GM12878 (cell line): ENCODE measurements around the gene MAD1L1. TPM values are rescaled to one million over a fixed set of nuclear protein-coding genes. Genes with fewer than 3 reads are reported as not detected.

Experiments
- ATAC-seq: fragments of 200-7000 bp; cut with Tn5 transposase; 3 replicates; pipeline ENCODE4 v1.9.1; 2020; ENCODE audit warnings: mild to moderate bottlenecking, moderate library complexity
- BruUV-seq: library from RNA; stranded (reverse); fragments of 400-500 nt; replicated peaks from 2 replicates; lab custom pipeline; 2021; lab: Mats Ljungman, UMichigan
- CTCF ChIA-PET: fragments of 300-600 bp; sonication (Branson Sonifier 250); formaldehyde crosslinking; extraction: SDS; loops from one replicate; lab custom pipeline; 2021; ENCODE audit warnings: inconsistent platforms; lab: Yijun Ruan, JAX
- POLR2A ChIA-PET: fragments of 350-600 bp; formaldehyde crosslinking; extraction: SDS; loops from one replicate; lab custom pipeline; 2021; ENCODE audit warnings: inconsistent platforms; lab: Charles Lee
- RAD21 ChIA-PET: fragments of 300-600 bp; sonication (Branson Sonifier 250); formaldehyde crosslinking; loops from one replicate; lab custom pipeline; 2023; ENCODE audit warnings: antibody characterized with exemption; ENCODE audit not compliant: unreplicated experiment; lab: Charles Lee
- SMC1A ChIA-PET: fragments of 300-600 bp; sonication (Branson Sonifier 250); formaldehyde crosslinking; loops from one replicate; lab custom pipeline; 2023; ENCODE audit not compliant: unreplicated experiment, uncharacterized antibody; lab: Charles Lee
- DNase-seq: peaks from one replicate; pipeline ENCODE4 v3.0.0-alpha.2; 2011; ENCODE audit warnings: low read depth, low spot score
- FAIRE-seq: peaks from 3 replicates; lab custom pipeline; 2011; peaks lifted over from hg19 to GRCh38; lab: Jason Lieb, UNC
- H2AFZ ChIP-seq: 2 replicates; pipeline ENCODE4 v1.6.0; 2011; ENCODE audit warnings: low read depth, low read length, control low read depth; ENCODE audit not compliant: control insufficient read depth
- H3K27ac ChIP-seq: 2 replicates; pipeline ENCODE4 v1.5.1; 2011; ENCODE audit warnings: control low read depth; ENCODE audit not compliant: control insufficient read depth, insufficient read depth
- H3K27me3 ChIP-seq, 2 experiments: replicated peaks in 1 of 2; 2 replicates each; pipeline versions ENCODE4 v1.6.0 to v1.6.1; 2011; ENCODE audit warnings: low read length in 1 of 2; ENCODE audit not compliant: control insufficient read depth in 2 of 2, insufficient read depth in 2 of 2
- H3K36me3 ChIP-seq, 2 experiments: 2 replicates each; pipeline ENCODE4 v1.5.1; 2011; ENCODE audit warnings: low read length in 1 of 2; ENCODE audit not compliant: control insufficient read depth in 2 of 2, insufficient read depth in 2 of 2
- H3K4me1 ChIP-seq: 2 replicates; pipeline ENCODE4 v1.6.1; 2011; ENCODE audit warnings: mild to moderate bottlenecking, low read length, moderate library complexity, mixed read lengths; ENCODE audit not compliant: control insufficient read depth, insufficient read depth
- H3K4me2 ChIP-seq: 2 replicates; pipeline ENCODE4 v1.6.0; 2011; ENCODE audit warnings: control low read depth; ENCODE audit not compliant: control insufficient read depth, insufficient read depth
- H3K4me3 ChIP-seq: fragments of 200-600 bp; sonication (generic); 2 replicates; pipeline ENCODE4 v1.5.1; 2016
- H3K79me2 ChIP-seq: 2 replicates; pipeline ENCODE4 v1.6.0; 2011; ENCODE audit warnings: low read length; ENCODE audit not compliant: control insufficient read depth, insufficient read depth
- H3K9ac ChIP-seq: 2 replicates; pipeline ENCODE4 v1.8.0; 2011; ENCODE audit warnings: low read length, control low read depth, mixed read lengths; ENCODE audit not compliant: control insufficient read depth, insufficient read depth
- H3K9me3 ChIP-seq: replicated peaks from 3 replicates; pipeline ENCODE4 v1.5.1; 2011; ENCODE audit warnings: mild to moderate bottlenecking, low read length; ENCODE audit not compliant: control insufficient read depth, insufficient read depth
- H4K20me1 ChIP-seq: 2 replicates; pipeline ENCODE4 v1.6.0; 2011; ENCODE audit not compliant: control insufficient read depth, insufficient read depth
- ATF2 ChIP-seq: IDR thresholded peaks from 2 replicates; pipeline ENCODE4 v1.6.1; 2012; ENCODE audit warnings: low read length, inconsistent platforms
- ATF3 ChIP-seq: IDR thresholded peaks from 2 replicates; pipeline ENCODE4 v1.6.1; 2011; ENCODE audit warnings: low read depth, mild to moderate bottlenecking, low read length, moderate library complexity, borderline replicate concordance; ENCODE audit errors: extremely low read depth
- BACH1 ChIP-seq: fragments of 450-650 bp; IDR thresholded peaks from 2 replicates; pipeline ENCODE4 v1.6.1; 2017; ENCODE audit warnings: mild to moderate bottlenecking, borderline replicate concordance
- BRCA1 ChIP-seq: IDR thresholded peaks from 2 replicates; pipeline ENCODE4 v1.6.1; 2011; ENCODE audit warnings: low read depth, low read length, improper control_type of control experiment
- CHD4 ChIP-seq: fragments of 200-600 bp; sonication (generic); IDR thresholded peaks from 2 replicates; pipeline ENCODE4 v1.6.1; 2016; ENCODE audit warnings: mild to moderate bottlenecking
- CTCF ChIP-seq, 3 experiments: IDR thresholded peaks in 2 of 3; conservative IDR thresholded peaks in 1 of 3; 2 replicates each; pipeline ENCODE4 v1.5.1; 2011; ENCODE audit warnings: low read depth in 3 of 3, low read length in 3 of 3, mild to moderate bottlenecking in 3 of 3, control low read depth in 2 of 3, moderate library complexity in 2 of 3, inconsistent platforms in 1 of 3, mixed read lengths in 1 of 3; ENCODE audit not compliant: control insufficient read depth in 2 of 3, insufficient read depth in 1 of 3; ENCODE audit errors: extremely low read depth in 1 of 3
- DPF2 ChIP-seq: fragments of 450-650 bp; IDR thresholded peaks from 2 replicates; pipeline ENCODE4 v1.6.1; 2017; ENCODE audit warnings: mild to moderate bottlenecking
- GABPA ChIP-seq: IDR thresholded peaks from 2 replicates; pipeline ENCODE4 v1.6.1; 2014; ENCODE audit warnings: antibody characterized with exemption, low read depth, mild to moderate bottlenecking, inconsistent platforms
- HDGF ChIP-seq: fragments of 450-650 bp; IDR thresholded peaks from 2 replicates; pipeline ENCODE4 v1.6.1; 2016; ENCODE audit warnings: antibody characterized with exemption
- IRF3 ChIP-seq: fragments of 450-650 bp; IDR thresholded peaks from 2 replicates; pipeline ENCODE4 v1.6.1; 2014; ENCODE audit warnings: mild to moderate bottlenecking
- IRF4 ChIP-seq: IDR thresholded peaks from 2 replicates; pipeline ENCODE4 v1.6.1; 2011; ENCODE audit warnings: low read depth, low read length
- JUND ChIP-seq: IDR thresholded peaks from 2 replicates; pipeline ENCODE4 v1.6.1; 2012; ENCODE audit warnings: low read depth, mild to moderate bottlenecking, low read length, improper control_type of control experiment, moderate library complexity
- MTA3 ChIP-seq: IDR thresholded peaks from 2 replicates; pipeline ENCODE4 v1.6.1; 2012; ENCODE audit warnings: low read length, inconsistent platforms, borderline replicate concordance
- NR2F1 ChIP-seq: fragments of 450-650 bp; conservative IDR thresholded peaks from 2 replicates; pipeline ENCODE4 v1.6.1; 2017; ENCODE audit warnings: mild to moderate bottlenecking
- PKNOX1 ChIP-seq: fragments of 450-650 bp; IDR thresholded peaks from 2 replicates; pipeline ENCODE4 v1.6.1; 2016; ENCODE audit warnings: mild to moderate bottlenecking
- RELB ChIP-seq: fragments of 450-650 bp; IDR thresholded peaks from 2 replicates; pipeline ENCODE4 v1.6.1; 2017; ENCODE audit warnings: low read depth, mild to moderate bottlenecking, moderate library complexity
- SMAD1 ChIP-seq: fragments of 450-650 bp; IDR thresholded peaks from 2 replicates; pipeline ENCODE4 v1.6.1; 2018; ENCODE audit warnings: mild to moderate bottlenecking, low read depth; ENCODE audit not compliant: partially characterized antibody
- STAT1 ChIP-seq: fragments of 450-650 bp; conservative IDR thresholded peaks from 2 replicates; pipeline ENCODE4 v1.6.1; 2014; ENCODE audit warnings: antibody characterized with exemption, mild to moderate bottlenecking
- ZNF622 ChIP-seq: fragments of 450-650 bp; IDR thresholded peaks from 2 replicates; pipeline ENCODE4 v1.6.1; 2017; ENCODE audit warnings: mild to moderate bottlenecking, inconsistent platforms
- WGBS: methylation state at CpG from one replicate; pipeline ENCODE4 v1.1.6; 2016; ENCODE audit warnings: low lambda C conversion rate; ENCODE audit not compliant: insufficient replicate concordance, insufficient coverage; ENCODE audit errors: missing lambda C conversion rate; 5-methylcytosine and 5-hydroxymethylcytosine counted together
- in situ Hi-C: fragments of 300-500 bp; cut with MboI; formaldehyde crosslinking; loops from 9 replicates; pipeline ENCODE4 v1.14.3; 2018; ENCODE audit warnings: mixed read lengths
- intact Hi-C: fragments of 100-400 bp; cut with micrococcal nuclease; formaldehyde crosslinking; loops from one replicate; pipeline ENCODE4 v1.14.2; 2022; ENCODE audit not compliant: unreplicated experiment
- polyA plus RNA-seq, 11 experiments: library from polyadenylated mRNA; depleted of rRNA in 4 of 11; unstranded in 6 of 11; stranded (reverse) in 5 of 11; fragments of >200 nt; fragmentation: Nextera tagmentation in 4 of 11; fragmentation: Illumina TruSeq in 1 of 11; extraction: Ambion mirVana in 4 of 11; extraction: Trizol in 1 of 11; gene quantifications; 1 replicate in 1 of 11; 2 replicates in 10 of 11; pipeline versions ENCODE4 v1.2.1 to v1.2.3, GENCODE V29; 2011 to 2016; ENCODE audit warnings: inconsistent platforms in 2 of 11, missing spikeins in 2 of 11, low read depth in 1 of 11
- total RNA-seq, 4 experiments: library from RNA; depleted of rRNA in 3 of 4; stranded (reverse); fragments of >200 nt in 3 of 4; fragmentation: Illumina TruSeq in 1 of 4; extraction: Trizol in 1 of 4; gene quantifications; 2 replicates each; pipeline versions ENCODE4 v1.2.1 to v1.2.3, GENCODE V29; 2013 to 2021

The MAD1L1 gene
- total and polyA plus RNA-seq, 10 of the 15 experiments (the other 5 are each of a cell fraction or from before 2014, with no cell fraction given): 2.2 to 76.8 (median 38.3) TPM

- SMC1A ChIA-PET: no interaction called here
- BruUV-seq: no TSS peak
- Histone ChIP-seq H2AFZ (no peak overlapping the region), H3K4me2 (no peak overlapping the region)
- FAIRE-seq: no peak
- RAD21 ChIA-PET: no interaction called here
- TF ChIP-seq IRF4: no peak
- no peak for TF ChIP-seq SMAD1
- no peak for TF ChIP-seq GABPA
- TF ChIP-seq BRCA1: no peak
- no peak for TF ChIP-seq MTA3
- no peak for TF ChIP-seq BACH1
- TF ChIP-seq RELB: no peak
- no peak for TF ChIP-seq DPF2
- no peak for TF ChIP-seq STAT1
- TF ChIP-seq HDGF: no peak
- TF ChIP-seq ATF3: no peak
- no peak for TF ChIP-seq ZNF622
- no peak for TF ChIP-seq PKNOX1
- no peak for TF ChIP-seq JUND
- TF ChIP-seq CHD4: no peak
- TF ChIP-seq NR2F1: no peak
- TF ChIP-seq CTCF (IDR thresholded peaks at IDR 0.05 in 2 of 3, conservative IDR thresholded peaks at IDR 0.05 in 1 of 3; ENCODE audit: control insufficient read depth in 2 of 3, extremely low read depth in 1 of 3, insufficient read depth in 1 of 3, low read depth in 3 of 3, low read length in 3 of 3): no peak
- TF ChIP-seq IRF3: no peak
- no peak for TF ChIP-seq ATF2
- TF ChIP-seq, all 136 proteins: peak for 0
- DNase-seq (no peak), ATAC-seq (no peak)
- POLR2A ChIA-PET: no interaction called here
- CTCF ChIA-PET: no interaction called here
- no peaks in the 10 kb centered on the region for H3K27me3 ChIP-seq
- H3K9me3 ChIP-seq: no peaks in the 10 kb centered on the region
- H3K36me3 ChIP-seq: peaks cover 0 to 4% of the 10 kb centered on the region in 2 experiments; a peak in 2 of 4 replicates
- in situ Hi-C loops: no loop called here
- intact Hi-C loops: loop anchor here (10.0 kb wide), 1 partner anchor 394 kb away; no protein-coding TSS in a partner anchor
- no peak overlapping the region for H3K9ac ChIP-seq
- no peak overlapping the region for H3K27ac ChIP-seq
- H3K4me1 ChIP-seq: no peaks in the 10 kb centered on the region
- no peaks in the 10 kb centered on the region for H3K79me2 ChIP-seq
- no peaks in the 10 kb centered on the region for H4K20me1 ChIP-seq
- H3K4me3 ChIP-seq: no peak overlapping the region
- WGBS: 80% methylated on average over 14 of the region's 16 CpGs
These were observed 422.2 kb downstream of the MAD1L1 start for GRCh38 chr7:1810521-1810920.
